ENCODE results near the gene ITGB1BP2. TPM values are rescaled to one million over a fixed set of nuclear protein-coding genes. Genes with fewer than 3 reads are reported as not detected.
A peak's percentile ranks its signal among the peaks of the same experiment; 100 is the strongest.
"Not testable (repeated sequence)": the region's sequence is repeated elsewhere in the genome, so short reads cannot be mapped to it uniquely, and the experiment has no call there.

Gene ITGB1BP2
- polyA plus RNA-seq, result not detected

DNA sequence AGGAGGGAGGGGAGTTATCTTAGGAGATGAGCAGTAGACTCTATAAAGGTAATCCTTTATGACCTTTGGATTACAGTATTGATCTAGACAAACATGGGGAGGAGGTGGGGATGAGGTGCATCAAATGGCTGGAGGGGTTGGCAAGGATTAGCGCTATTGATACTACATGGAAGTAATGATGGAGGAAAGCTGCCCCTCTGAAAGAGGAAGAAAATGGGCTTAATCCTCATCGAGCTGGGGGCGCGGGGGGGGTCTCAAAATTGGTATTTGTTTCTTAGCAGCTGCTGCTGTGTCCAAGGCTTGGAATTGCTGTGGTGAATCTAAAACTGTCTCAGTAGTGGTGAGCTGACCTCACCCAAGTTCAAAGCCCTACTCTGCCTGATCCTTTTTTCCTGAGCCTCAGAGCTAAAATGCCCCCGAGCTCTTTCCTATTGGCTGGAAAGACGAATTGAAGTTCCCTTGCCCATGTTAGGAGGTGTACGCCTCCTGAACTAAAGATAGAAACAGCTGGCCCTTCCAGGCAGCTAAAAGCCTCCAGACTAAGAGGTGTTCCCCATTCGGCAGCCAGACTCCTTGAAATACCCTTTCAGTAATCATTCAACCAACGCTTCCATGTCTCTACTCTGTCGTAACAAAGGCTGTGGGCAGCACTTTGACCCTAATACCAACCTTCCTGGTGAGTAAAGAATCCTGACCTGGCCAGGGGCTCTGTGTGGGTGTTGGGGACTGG lies at the start of gene ITGB1BP2:
TSS of gene ITGB1BP2 (plus strand) at position 556 of the 730 bp plus-strand sequence. CDS start at position 613, 57 bp downstream.
- Mint-ChIP-seq H3K36me3 (peaks cover 5 to 16% (median 10%) of the 10 kb centered on the region in 3 donors), H3K4me3 (no peak within 1 kb of the TSS), H3K27ac (peak within 1 kb of the TSS in 5 of 6 donors; percentile 6 to 32 (median 15)), H3K4me1 (no peaks in the 10 kb centered on the region), H3K9me3 (no peaks in the 10 kb centered on the region), H3K27me3 (ENCODE audit: low read depth in 3 of 3) (peaks cover 2 to 4% (median 3%) of the 10 kb centered on the region in 3 donors)
- no peak for DNase-seq

DNA sequence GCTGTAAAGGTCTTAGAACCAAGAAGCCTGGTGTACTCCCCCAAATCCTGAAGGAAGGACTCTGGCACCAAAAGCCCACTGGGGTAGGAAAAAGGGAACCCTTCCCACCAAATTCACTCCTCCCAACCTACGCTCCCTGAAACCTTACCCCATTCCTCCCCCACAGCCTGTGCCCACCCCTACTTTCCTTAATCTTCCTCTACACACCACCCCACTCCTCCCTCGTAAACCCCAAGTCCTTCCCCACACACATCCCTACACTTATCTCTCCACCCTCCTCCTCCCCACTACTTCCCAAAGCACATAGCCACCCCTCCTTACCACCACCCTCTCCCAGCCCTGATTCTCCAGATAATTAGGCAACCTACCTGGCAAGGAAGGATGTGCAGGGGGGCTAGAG lies 49.3 kb upstream of the ITGB1BP2 start:
- DNase-seq, result no peak
- peak overlapping the region in 3 of 5 donors; percentile 3 to 40 (median 32) for H3K4me3 Mint-ChIP-seq
- H3K9me3 Mint-ChIP-seq, result no peaks in the 10 kb centered on the region
- peaks cover 16 to 19% of the 10 kb centered on the region in 2 donors for H3K4me1 Mint-ChIP-seq
- H3K36me3 Mint-ChIP-seq, result peaks cover 0 to 4% (median 0%) of the 10 kb centered on the region in 3 donors
- peak overlapping the region in 2 of 6 donors; percentile 53 for H3K27ac Mint-ChIP-seq
- peaks cover 6 to 19% (median 15%) of the 10 kb centered on the region in 3 donors for H3K27me3 Mint-ChIP-seq (ENCODE audit: low read depth in 3 of 3)

DNA sequence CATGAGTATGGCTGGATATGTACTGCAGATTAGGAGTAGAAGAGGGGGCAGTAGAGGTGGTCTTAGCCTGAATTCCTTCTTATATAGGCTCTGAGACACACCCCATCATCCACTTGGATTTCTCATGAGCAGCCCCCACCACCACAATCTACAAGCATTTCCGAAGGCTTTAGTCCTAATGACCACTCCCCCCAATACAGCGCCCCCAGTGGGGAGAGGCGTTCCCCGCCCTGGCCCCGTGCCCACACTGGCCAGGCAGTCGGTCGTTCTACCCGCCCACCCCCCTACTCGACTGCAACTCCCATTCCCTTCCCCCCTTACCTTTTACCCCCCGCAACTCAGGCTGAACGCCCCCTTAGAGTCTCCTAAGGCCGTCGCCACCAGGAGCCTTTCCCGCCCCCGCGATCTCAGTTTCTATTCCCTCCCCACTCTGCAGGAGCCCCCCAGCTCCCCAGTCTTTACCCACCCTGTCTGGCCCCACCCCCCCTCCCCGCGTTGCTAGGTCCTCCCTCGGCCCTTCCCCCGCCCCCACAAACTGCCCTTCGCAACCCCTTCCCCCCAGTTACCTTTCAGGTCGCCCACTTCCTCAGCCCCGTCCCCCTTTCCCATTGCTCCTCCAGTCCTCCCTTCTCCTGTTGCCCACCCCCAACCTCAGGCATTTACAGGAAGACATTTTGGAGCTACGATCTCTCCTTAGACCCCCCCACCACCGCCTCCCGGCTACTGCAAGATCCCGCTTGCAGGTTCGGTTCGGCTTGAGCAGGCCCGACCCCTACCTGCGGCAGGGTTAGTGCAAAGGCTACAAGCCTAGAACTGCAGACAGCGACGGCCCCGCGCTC lies 48.1 kb upstream of the ITGB1BP2 start:
- Mint-ChIP-seq H3K4me1 (peaks cover 16 to 19% of the 10 kb centered on the region in 2 donors), H3K27me3 (ENCODE audit: low read depth in 3 of 3) (peaks cover 6 to 19% (median 15%) of the 10 kb centered on the region in 3 donors), H3K4me3 (peak overlapping the region; percentile 89 to 93 (median 92)), H3K36me3 (peaks cover 0 to 4% (median 0%) of the 10 kb centered on the region in 3 donors), H3K27ac (peak overlapping the region; percentile 66 to 98 (median 90)), H3K9me3 (no peaks in the 10 kb centered on the region)
- peak; percentile 19 to 35 (median 27) for DNase-seq

DNA sequence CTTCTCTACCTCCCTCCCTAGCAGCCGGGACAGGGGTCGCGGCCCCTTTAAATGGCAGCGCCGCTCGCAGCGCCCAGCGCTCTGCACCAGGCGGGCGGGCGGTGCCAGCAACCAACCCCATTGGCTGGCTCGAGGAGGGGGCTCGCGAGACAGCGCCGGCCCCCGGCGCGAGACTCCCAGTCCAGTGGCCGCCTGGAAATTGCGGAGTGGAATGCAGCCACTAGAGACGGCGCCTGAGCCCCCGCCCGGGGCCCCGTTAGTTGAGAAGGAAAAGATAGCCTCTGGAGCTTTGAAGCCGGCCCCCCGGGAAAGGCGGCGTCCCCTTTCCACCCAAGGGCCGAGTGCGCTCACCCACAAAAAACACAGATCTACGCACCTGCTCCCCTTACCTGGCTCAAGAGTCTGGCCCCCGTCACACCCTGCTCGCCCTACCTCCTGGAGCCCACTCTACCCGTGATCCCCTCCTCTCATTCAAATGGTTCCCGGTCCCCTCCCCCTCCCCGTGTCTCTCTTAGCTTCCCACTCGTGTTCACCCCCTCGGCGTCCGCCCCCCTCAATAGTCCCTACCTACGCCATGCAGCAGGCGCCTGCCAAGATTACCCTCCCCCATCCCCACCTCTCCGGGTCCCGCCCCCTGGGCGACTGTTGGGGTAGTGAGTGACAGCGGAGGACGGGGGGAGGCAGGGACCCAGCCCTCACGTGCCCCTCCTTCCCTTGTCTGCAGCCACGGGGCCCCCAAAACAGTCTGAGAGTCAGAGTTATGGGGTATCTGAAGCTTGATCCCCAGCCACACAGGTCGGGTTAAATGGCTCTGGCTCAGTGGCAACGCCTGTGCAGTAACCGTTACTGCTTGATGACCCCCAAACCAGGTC lies 47.2 kb upstream of the ITGB1BP2 start, which contains the start of gene ZMYM3:
TSS of gene ZMYM3 (minus strand) at position 49 of the 872 bp plus-strand sequence. CDS start 885 bp downstream, outside the sequence.
- H3K4me3 Mint-ChIP-seq, result peak within 1 kb of the TSS; percentile 89 to 93 (median 92)
- peaks cover 6 to 19% (median 15%) of the 10 kb centered on the region in 3 donors for H3K27me3 Mint-ChIP-seq (ENCODE audit: low read depth in 3 of 3)
- peak within 1 kb of the TSS; percentile 85 to 98 (median 92) for H3K27ac Mint-ChIP-seq
- H3K4me1 Mint-ChIP-seq, result peaks cover 16 to 19% of the 10 kb centered on the region in 2 donors
- H3K36me3 Mint-ChIP-seq, result peaks cover 0 to 4% (median 0%) of the 10 kb centered on the region in 3 donors
- DNase-seq, result peak; percentile 81 to 83 (median 82)
- no peaks in the 10 kb centered on the region for H3K9me3 Mint-ChIP-seq

DNA sequence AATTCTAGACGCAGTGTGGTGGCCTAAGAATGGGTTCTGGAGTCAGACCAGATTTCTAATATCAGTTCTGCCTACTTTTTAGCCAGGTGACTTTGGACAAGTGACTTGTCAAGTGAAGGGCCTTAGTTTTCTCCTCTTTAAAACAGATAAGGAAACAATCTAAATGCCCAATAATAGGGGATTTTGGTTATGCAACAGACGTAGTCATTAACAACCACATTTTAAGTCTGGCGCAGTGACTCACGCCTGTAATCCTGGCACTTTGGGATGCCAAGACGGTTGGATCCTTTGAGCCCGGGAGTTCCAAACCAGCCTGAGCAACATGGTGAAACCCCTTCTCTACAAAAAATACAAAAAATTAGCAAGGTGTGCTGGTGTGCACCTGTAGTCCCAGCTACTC lies 45.5 kb upstream of the ITGB1BP2 start:
- Mint-ChIP-seq H3K9me3 (no peaks in the 10 kb centered on the region), H3K4me1 (peaks cover 16 to 19% of the 10 kb centered on the region in 2 donors), H3K4me3 (peak overlapping the region in 3 of 5 donors; percentile 89 to 93 (median 91)), H3K27ac (peak overlapping the region in 5 of 6 donors; percentile 65 to 95 (median 92)), H3K36me3 (no peaks in the 10 kb centered on the region), H3K27me3 (ENCODE audit: low read depth in 3 of 3) (peaks cover 6 to 16% (median 15%) of the 10 kb centered on the region in 3 donors)
- DNase-seq, result no peak

DNA sequence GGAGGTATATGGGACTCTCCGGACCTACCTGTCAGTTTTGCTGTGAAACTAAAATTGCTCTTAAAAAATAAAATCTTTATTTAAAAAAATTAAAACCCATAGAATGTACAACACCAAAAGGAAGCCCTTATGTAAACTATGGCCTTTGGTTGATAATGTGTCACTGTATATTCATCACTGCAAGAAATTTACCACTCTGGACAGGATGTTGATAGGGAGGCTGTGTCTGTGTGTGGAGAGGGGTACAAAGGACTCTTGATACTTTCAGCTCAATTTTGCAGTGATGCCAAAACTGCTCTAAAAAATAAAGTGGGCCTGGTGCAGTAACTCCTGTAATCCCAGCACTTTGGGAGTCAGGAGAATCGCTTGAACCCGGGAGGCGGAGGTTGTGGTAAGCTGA lies 44.7 kb upstream of the ITGB1BP2 start:
- peaks cover 14 to 19% of the 10 kb centered on the region in 2 donors for H3K4me1 Mint-ChIP-seq
- H3K27ac Mint-ChIP-seq, result no peak overlapping the region
- H3K36me3 Mint-ChIP-seq, result no peaks in the 10 kb centered on the region
- no peak overlapping the region for H3K4me3 Mint-ChIP-seq
- no peak for DNase-seq
- no peaks in the 10 kb centered on the region for H3K9me3 Mint-ChIP-seq
- H3K27me3 Mint-ChIP-seq (ENCODE audit: low read depth in 3 of 3), result peaks cover 6 to 16% (median 15%) of the 10 kb centered on the region in 3 donors

DNA sequence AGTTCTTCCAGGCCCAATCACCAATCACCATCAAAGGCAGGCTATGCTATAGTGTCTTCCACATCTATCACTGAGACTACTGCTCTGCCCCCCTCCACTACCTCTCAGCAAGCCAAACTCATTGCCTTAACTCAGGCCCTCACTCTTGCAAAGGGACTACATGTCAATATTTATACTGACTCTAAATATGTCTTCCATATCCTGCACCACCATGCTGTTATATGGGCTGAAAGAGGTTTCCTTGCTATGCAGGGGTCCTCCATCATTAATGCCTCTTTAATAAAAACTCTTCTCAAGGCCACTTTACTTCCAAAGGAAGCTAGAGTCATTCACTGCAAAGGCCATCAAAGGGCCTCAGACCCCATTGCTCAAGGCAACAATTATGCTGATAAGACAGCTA lies 32.9 kb upstream of the ITGB1BP2 start:
- peaks cover 0 to 10% (median 0%) of the 10 kb centered on the region in 3 donors for H3K36me3 Mint-ChIP-seq
- not testable (repeated sequence) for H3K9me3 Mint-ChIP-seq; H3K4me1 Mint-ChIP-seq; H3K4me3 Mint-ChIP-seq; H3K27ac Mint-ChIP-seq; DNase-seq; H3K27me3 Mint-ChIP-seq (ENCODE audit: low read depth in 3 of 3)

DNA sequence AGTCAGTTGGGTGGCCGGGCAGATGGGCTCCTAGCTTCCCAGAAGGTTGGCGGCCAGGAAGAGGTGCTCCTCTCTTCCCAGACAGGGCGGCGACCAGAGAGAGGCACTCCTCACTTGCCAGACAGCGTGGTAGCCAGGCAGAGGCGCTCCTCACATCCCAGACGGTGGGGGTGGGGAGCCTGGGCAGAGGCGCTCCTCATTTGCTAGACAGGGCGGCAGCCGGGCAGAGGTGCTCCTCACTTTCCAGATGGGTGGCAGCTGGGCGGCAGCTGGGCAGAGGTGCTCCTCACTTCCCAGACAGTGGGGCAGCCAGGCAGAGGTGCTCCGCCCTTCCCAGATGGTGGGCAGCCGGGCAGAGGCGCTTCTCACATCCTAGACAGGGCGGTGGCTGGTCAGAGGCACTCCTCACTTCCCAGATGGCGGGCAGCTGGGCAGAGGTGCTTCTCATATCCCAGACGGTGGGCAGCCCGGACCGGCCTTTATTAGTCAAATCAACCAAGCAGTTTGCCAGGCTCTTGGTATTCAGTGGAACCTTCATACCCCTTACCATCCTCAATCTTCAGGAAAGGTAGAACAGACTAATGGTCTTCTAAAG lies 31.7 kb upstream of the ITGB1BP2 start:
- no peaks in the 10 kb centered on the region for H3K4me1 Mint-ChIP-seq
- no peaks in the 10 kb centered on the region for H3K27me3 Mint-ChIP-seq (ENCODE audit: low read depth in 3 of 3)
- H3K36me3 Mint-ChIP-seq, result peaks cover 0 to 10% (median 0%) of the 10 kb centered on the region in 3 donors
- peaks cover 0 to 1% (median 0%) of the 10 kb centered on the region in 6 donors for H3K9me3 Mint-ChIP-seq
- no peak overlapping the region for H3K27ac Mint-ChIP-seq
- no peak for DNase-seq
- H3K4me3 Mint-ChIP-seq, result no peak overlapping the region

DNA sequence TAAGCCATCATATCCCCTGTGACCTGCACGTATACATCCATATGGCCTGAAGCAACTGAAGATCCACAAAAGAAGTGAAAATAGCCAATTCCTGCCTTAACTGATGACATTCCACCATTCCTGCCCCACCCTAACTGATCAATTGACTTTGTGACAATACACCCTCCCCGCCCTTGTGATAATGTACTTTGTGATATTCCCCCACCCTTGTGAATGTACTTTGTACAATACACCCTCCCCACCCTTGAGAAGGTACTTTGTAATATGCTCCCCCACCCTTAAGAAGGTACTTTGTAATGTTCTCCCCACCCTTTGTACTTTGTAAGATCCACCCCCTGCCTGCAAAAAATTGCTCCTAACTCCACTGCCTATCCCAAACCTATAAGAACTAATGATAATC lies 29.2 kb upstream of the ITGB1BP2 start:
- not testable (repeated sequence) for H3K27me3 Mint-ChIP-seq (ENCODE audit: low read depth in 3 of 3); DNase-seq; H3K9me3 Mint-ChIP-seq; H3K4me1 Mint-ChIP-seq; H3K36me3 Mint-ChIP-seq; H3K4me3 Mint-ChIP-seq
- peak overlapping the region in 1 of 6 donors; percentile 78 for H3K27ac Mint-ChIP-seq

DNA sequence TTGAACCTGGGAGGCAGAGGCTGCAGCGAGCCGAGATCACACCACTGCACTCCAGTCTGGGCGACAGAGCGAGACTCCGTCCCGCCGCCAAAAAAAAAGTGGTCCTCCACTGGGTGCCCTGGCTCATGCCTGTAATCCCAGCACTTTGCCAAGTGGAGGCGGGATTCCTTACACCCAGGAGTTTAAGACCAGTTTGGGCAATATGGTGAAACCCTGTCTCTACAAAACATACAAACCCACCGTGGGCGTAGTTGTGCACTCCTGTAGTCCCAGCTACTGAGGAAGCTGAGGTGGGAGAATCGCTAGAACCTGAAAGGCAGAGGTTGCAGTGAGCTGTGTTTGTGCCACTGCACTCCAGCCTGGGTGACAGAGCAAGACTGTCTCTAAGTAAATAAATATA lies 20.2 kb upstream of the ITGB1BP2 start:
- H3K27ac Mint-ChIP-seq, result not testable (repeated sequence)
- H3K4me1 Mint-ChIP-seq, result peaks cover 26 to 28% of the 10 kb centered on the region in 2 donors

DNA sequence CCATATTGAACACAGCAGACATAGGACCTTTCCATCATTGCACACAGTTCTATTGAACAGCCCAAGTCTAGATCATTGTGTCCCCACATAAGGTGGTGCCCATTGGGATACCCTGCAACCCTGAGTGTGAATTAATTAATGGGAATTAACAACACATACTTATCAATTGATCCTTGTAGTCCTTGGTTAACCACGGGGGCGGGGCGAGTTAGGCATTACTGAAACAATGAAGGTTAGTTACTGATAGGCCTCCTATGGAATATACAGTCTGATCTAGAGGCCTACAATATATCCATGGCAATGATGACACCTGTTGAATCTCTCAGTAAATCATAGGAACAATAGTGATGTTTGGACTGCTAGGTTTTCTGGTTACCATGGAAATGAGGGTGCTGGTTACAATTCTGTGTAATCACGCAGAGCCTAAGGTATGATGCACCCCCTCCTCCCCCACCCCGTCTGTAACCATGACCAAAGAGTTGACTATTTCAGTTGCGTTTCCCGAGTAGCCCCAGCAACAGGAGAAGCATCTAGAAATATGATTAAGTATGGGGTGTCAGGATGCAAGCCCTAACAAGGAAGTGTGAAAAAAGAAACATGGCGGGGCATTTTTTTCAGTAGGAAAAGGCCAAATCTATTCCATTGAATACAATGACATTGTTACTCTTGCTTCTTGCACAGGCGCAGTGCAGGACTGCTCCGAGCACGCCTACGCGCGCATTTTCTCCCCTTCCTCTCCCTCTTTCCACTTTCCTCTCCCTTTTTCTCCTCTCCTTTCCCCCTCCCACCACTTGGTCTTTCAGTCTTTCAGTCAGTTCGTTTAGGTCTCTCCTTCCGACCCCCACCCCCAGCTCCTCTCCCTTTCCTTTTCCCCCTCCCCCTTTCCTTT lies 18.8 kb upstream of the ITGB1BP2 start:
- Mint-ChIP-seq H3K27me3 (ENCODE audit: low read depth in 3 of 3) (peaks cover 7 to 18% (median 10%) of the 10 kb centered on the region in 3 donors), H3K4me3 (peak overlapping the region; percentile 97 to 98 (median 98)), H3K4me1 (peaks cover 31 to 36% of the 10 kb centered on the region in 2 donors), H3K9me3 (no peaks in the 10 kb centered on the region), H3K36me3 (no peaks in the 10 kb centered on the region), H3K27ac (peak overlapping the region; percentile 96 to 99 (median 98))
- no peak for DNase-seq

More for the DNA sequence above, 20.2 kb upstream of the ITGB1BP2 start:
- Mint-ChIP-seq H3K4me3 (peak overlapping the region in 1 of 5 donors; percentile 18), H3K27me3 (ENCODE audit: low read depth in 3 of 3) (peaks cover 7 to 20% (median 10%) of the 10 kb centered on the region in 3 donors)
- not testable (repeated sequence) for H3K36me3 Mint-ChIP-seq, DNase-seq, H3K9me3 Mint-ChIP-seq

All from immature natural killer cell (primary cell).